CD4-positive, alpha-beta T cell treated with Interleukin-15 for 4 hours (primary cell): Measurements from ENCODE around the gene GPATCH2L.

Source experiments
- DNase-seq: peaks from one replicate; pipeline ENCODE4 v3.0.0-alpha.2; 2020; ENCODE audit warnings: low spot score

Gene GPATCH2L

DNA sequence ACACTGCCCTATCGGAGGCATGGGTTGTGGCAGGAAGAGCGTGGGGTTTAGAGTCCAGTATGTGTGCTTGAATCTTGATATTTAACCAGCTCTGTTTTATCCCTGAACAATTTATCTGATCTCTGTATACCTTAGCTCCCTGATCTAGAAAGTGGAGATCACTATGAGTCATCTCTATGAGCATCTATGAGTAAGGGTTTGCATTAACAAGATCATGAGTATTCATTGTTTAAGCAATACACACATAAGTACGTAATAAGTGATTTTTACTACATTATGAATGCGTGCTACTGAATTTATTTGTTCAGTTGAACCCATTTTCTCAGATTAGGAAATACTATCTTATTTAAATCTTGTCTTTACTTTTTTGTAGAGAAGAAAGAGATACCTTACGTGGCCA is 49.4 kb downstream of the GPATCH2L start:
- DNase-seq, result no peak

DNA sequence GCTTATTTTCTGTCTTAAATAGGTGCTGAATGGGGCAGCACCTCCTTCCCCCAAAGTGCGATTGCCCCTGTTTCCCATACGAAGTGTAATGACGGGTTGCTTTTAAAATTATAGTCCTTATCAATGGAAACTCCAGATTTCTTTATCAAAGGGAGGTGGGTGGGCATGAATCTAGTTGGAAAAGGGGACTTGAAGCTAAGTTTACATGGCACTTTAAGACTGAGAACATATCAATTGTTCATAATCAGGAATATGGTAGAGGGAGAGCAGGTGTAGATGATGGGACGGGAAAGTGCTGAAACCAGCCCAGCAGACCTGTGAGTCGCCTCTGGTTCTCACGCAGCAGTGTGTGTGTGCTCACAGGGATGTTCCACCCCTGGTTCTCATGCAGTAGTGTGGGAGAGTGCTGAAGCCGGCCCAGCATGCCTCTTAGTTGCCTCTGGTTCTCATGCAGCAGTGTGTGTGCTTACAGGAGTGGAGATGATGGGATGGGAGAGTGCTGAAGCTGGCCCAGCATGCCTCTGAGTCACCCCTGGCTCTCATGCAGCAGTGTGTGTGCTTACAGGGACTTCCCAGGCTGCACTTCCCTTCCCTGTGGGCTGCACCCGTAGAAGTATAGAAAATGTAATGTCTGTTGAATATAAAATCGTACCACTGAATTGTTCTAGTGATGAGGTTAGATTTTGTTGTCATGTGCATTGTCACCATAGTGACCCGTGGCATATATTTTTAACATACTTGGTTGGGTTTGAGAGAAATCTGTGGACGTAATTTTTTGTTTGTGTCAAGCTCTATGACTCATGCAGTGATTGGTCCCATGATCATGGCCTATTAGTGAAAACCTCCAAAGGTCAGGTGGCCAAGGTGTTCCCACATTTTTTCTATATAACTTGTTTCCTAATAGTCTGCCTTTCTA is 51.6 kb downstream of the GPATCH2L start:
- DNase-seq, result no peak

- DNase-seq, result no peak
Measured at GRCh38 chr14:76204461-76205230, 52.9 kb downstream of the GPATCH2L start.

- DNase-seq, result no peak
Measured at GRCh38 chr14:76205708-76206107, 54.0 kb downstream of the GPATCH2L start.

GRCh38 chr14:76208340-76208739 is 56.6 kb downstream of the GPATCH2L start:
- no peak for DNase-seq

GRCh38 chr14:76212242-76212641 is 60.5 kb downstream of the GPATCH2L start:
- DNase-seq, result no peak

GRCh38 chr14:76217179-76217578 is 65.5 kb downstream of the GPATCH2L start:
- no peak for DNase-seq

- DNase-seq, result no peak
Measured at GRCh38 chr14:76218662-76219061, 66.9 kb downstream of the GPATCH2L start.

DNA sequence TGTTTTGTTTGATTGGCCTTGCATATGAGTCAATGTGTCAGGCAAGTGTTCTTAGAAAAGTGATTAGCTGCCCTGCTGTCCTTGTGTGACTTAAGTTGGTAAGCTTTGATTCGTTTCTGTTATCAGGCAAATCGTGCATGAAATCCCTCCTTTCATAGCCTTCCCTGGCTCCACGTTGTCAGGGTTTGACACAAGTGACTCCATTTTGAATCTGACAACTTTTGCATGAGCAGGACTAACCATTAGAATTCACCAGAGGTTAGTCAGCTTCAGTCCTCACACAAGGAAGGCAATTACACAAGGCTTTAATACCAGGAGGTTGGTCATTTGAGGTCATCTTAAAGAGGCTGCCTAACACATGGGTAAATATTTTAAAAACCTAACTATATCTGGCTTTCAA is 68.2 kb downstream of the GPATCH2L start:
- no peak for DNase-seq

- no peak for DNase-seq
Measured at GRCh38 chr14:76227450-76228050, 75.8 kb downstream of the GPATCH2L start.

DNA sequence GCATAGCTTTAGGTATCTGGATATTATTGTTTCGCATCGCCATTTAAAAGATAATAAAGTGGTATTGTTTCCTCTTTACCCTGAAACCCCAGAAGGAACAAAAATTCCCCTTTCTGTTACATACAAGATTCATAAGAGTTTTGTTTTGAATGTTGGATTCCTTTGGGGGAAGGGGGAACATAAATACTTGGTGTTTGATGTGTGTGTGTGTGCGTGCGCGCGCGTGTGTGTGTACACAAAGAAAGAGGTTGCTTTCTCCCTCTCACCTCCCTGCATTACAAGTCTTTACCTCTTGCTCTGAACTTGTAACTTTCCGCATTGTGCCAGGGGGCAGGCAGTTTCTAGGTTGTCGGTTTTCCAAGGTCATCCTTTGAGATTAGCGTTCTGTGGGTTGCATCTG is 76.4 kb downstream of the GPATCH2L start:
- no peak for DNase-seq

DNA sequence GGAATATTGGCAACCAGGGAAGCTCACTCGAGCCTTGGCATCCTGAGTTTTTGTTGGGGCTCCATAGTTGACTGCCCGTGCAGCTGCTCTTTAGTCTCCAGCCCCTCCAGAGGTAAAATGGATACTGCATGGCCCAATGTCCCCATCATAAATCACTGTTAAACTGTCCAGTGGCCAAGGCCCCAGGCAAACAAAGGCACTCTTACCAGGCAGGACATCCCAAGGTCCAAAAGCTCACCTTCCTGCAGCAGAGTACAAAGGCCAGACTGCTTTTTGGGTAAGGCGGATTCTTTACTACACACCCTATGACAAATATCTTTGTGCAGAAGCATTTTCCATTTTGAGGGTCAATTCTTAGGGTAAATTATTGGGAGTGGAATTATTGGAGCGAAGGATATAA is 81.1 kb downstream of the GPATCH2L start:
- DNase-seq, result no peak

GRCh38 chr14:76235628-76236027 is 83.9 kb downstream of the GPATCH2L start:
- no peak for DNase-seq

GRCh38 chr14:76236172-76237130 is 84.7 kb downstream of the GPATCH2L start:
- DNase-seq, result no peak

DNA sequence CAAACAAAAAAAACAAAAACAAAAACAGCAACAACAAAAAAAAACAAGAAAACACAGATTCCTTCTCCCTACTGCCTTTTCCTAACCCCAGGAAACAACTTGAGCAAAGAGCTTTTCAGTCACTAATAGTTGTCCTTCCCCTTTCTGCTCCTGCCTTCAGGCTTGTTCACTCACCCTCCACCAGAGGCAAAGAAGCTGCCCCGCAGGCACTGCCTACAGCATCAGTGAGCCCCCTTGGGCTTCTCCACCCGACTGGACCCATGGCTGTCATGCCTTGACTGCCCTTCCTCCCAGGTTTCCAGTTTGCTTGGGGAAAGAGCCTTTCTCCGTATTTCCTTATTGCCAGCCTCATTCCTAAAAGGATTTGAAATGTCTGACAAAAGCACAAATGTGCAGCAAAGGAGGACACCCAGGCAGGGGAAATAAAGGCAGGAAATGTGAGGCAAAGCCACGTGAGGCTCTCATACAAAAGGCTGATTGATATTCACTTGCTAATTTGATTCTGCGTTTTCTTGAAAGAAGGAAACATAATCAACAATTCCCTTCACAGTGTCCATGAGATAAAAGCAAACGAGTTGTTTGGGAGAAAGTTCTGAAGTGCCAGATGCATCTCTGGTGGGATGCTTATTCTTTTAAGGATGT is 85.7 kb downstream of the GPATCH2L start:
- DNase-seq, result no peak

GRCh38 chr14:76245097-76245496 is 93.4 kb downstream of the GPATCH2L start:
- DNase-seq, result no peak

GRCh38 chr14:76250302-76250701 is 98.6 kb downstream of the GPATCH2L start:
- no peak for DNase-seq

DNA sequence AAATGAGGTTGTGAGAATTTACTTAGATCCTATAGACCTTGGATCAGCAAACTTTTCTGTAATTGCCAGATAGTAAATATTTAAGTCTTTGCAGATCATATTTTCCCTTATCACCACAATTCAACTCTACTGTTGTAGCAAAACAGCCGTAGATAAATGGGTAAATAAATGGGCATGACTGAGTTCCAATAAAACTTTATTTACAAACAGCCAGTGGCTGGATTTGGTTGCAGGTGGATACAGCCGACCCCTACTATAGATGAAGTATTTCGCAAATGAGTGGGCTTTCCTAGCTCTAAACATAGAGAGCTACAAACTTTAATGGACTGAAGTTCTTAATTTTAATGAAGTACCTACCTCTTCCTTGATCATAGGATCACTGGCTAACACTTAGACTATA is 100.7 kb downstream of the GPATCH2L start:
- DNase-seq, result no peak

GRCh38 chr14:76253111-76253510 is 101.4 kb downstream of the GPATCH2L start:
- no peak for DNase-seq

DNA sequence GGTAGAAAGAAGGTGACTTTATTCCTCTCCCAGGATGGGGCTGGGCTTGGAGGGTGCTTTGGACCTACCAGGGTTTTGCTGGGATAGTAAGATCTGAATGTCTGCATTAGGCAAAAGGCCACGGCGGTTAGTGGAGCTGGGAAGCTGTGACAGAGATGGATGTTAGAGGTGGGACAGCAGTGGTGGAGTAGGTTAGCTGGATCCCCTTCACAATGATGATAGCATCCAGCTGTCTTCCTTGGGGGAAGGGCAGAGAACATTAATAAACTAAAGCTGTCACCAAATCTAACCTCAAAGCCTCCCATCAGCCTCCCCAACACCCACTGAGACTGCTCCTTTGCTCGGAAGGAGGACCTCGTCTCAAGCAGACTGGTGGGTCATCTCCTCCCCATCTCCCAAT is 104.8 kb downstream of the GPATCH2L start:
- no peak for DNase-seq
